GM18505 (cell line): ENCODE results near the gene ZNF280B.
"Not testable (repeated sequence)": the region's sequence is repeated elsewhere in the genome, so short reads cannot be mapped to it uniquely, and the experiment has no call there.

Experiments used
- ATAC-seq: cut with Tn5 transposase; IDR thresholded peaks from one replicate; pipeline ENCODE4 v1.9.1; 2021; ENCODE audit not compliant: unreplicated experiment
- POLR2A ChIP-seq: IDR thresholded peaks from 4 replicates; pipeline ENCODE4 v1.6.1; 2011; ENCODE audit warnings: borderline replicate concordance; ENCODE audit not compliant: insufficient read depth, insufficient read length; ENCODE audit errors: extremely low read depth

ZNF280B gene

DNA sequence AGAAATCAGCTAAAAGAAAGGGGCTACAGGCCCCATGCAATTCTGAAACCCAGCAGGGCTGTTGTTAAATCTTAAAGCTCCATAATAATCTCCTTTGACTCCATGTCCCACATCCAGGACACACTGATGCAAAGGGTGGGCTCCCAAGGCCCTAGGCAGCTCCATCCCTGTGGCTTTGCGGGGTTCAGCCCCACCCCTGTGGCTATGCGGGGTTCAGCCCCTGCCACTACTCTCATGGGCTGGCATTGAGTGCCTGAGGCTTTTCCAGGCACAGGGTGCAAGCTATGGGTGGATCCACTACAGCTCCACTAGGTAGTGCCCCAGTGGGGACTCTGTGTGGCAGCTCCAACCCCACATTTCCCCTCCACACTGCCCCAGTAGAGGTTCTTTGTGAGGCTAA lies 20.2 kb upstream of the ZNF280B start:
- ATAC-seq: no peak
- no peak for TF ChIP-seq POLR2A

DNA sequence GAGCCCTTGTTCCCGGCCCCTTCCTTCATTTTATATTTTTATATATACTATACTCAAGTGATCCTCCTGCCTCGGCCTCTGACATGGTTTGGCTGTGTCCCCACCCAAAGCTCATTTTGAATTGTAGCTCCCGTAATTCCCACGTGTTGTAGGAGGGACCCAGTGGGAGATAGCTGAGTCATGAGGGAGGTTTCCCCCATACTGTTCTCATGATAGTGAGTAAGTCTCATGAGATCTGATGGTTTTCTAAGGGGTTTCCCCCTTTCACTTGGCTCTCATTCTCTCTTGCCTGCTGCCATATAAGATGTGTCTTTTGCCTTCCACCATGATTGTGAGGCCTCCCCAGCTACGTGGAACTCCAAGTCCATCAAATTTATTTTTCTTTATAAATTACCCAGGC lies 18.8 kb upstream of the ZNF280B start:
- TF ChIP-seq POLR2A: no peak
- no peak for ATAC-seq

DNA sequence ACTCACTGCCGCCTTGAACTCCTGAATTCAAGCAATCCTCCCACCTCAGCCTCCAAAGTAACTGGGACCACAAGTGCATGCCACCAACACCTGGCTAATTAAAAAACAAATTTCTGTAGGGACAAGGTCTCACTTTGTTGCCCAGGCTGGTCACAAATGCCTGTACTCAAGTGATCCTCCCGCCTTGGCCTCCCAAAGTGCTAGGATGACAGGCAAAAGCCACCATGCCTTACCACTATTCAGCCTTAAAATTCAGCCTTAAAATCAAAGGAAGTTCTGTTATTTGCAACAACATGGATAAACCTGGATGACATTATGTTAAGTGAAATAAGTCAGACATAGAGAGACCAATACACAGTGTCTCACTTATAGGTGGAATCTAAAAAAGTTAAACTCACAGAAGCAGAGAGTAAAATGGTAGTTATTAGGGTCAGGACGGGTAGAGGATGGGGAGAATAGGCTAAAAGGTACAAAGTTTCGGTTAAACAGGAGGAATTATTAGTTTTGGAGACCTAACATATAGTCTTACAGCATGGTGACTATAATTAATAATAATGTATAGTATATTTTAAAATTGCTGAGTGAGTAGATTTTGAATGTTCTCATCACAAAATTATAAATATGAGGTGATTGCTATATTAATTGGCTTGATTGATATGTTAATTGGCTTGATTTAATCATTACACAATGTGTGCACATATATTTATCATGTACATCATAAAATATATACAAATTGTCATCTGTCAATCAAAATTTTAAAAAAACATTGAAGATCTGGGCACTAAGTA lies 17.8 kb upstream of the ZNF280B start:
- no peak for ATAC-seq
- no peak for TF ChIP-seq POLR2A

DNA sequence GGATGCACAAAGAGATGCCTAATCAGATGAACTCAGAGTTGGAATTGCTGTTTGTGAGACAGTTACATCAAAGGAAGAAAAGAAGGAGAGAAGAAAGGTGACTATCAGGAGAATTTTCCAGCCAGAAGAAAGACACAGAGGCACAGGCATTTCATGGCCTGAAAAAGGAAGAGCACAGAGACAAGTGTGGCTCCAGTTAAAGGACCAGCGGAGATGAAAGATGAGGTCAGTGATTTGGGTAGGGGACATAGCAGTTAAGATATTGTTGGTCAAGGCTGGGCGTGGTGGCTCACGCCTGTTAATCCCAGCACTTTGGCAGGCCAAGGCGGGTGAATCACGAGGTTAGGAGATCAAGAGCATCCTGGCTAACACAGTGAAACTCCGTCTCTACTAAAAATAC lies 15.0 kb upstream of the ZNF280B start:
- ATAC-seq: no peak
- no peak for TF ChIP-seq POLR2A

DNA sequence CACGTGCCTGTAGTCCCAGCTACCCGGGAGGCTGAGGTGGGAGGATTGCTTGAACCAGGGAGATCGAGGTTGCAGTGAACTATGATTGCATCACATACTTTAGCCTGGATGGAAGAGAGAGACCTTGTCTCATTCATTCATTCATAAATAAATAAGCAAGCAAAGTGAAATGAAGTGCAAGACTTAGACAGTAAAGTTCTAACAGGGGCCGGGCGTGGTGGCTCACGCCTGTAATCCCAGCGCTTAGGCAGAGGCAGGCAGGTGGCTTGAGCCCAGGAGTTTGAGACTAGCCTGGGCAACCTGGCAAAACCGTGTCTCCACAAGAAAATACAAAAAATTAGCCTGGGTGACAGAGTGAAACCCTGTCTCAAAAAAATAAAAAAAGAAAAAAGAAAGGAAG lies 13.1 kb upstream of the ZNF280B start:
- no peak for TF ChIP-seq POLR2A
- ATAC-seq: no peak

DNA sequence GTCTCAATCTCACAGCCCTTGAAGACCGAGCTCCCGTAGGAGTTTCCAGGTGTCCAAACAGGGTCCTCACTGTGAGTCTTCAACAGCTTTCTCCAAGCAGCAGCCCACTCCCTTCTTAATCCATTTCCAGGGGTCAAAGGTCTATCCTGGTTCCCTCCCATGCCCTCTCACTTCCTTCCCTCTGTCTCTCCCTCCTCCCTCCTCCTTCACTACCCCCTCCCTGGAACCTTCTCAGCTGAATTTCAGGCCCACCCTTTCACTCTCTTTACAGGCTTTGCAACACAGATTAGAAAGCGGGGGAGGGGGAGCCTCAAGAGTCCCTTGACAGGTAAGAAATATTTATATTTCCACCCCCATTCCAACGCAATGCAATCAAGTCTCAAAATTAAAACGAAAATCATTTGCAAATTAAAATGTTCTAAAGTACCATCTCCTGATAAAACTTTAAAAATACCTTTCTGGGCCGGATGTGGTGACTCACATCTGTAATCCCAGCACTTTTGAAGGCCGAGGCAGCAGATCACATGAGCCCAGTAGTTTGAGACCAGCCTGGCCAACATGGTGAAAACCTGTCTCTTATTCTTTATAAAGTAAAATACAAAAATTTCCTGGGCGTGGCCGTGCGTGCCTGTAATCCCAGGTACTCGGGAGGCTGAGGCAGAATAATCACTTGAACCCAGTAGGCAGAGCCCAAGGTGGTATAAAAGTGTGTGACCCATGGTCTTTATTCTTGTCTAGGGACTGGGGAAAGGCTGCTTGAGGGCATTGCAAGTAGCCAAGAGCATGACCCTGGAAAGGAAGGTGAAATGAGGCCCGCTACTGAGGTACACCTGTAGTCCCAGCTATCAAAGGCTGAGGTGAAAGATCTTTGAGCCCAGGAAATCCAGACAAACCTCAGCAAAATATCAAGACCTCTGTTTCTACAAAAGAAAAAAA lies 12.4 kb upstream of the ZNF280B start:
- ATAC-seq: no peak
- TF ChIP-seq POLR2A: no peak

DNA sequence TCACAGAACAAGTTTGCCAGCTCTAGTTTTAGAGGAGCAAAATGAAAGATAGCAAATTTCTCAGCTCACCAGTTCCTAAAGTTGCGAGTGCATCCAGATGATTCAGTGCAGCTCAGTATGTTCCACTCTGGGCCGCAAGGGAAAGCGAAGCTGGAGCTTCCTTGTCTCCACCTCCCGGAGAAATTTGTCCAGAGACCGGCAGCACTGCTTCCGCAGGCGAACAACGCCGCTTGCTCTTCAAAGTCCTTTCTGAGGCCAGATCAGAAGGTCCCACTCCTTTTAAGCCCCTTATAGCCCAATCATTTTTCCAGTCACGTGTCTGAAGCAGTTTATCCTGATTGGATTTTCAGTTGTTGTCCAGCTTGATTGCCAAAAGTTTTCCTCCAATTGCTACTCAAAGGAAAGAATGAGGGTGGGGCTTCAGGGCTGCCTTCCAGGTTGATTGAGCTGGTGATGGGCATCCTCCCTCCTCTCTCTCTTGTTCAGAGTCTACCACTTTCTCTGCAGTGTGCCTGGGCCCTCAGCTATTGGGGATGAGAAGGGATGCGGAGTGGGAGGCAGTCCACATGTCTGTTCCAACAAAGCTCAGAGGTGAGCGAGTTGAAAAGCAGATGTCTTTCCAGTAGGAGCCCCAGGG lies 11.6 kb upstream of the ZNF280B start, which contains the start of gene ZNF280A:
Gene ZNF280A, minus strand, starts transcription at position 251 of the 637 bp plus-strand sequence. CDS start 4,640 bp downstream, outside the sequence.
- TF ChIP-seq POLR2A: no peak
- no peak for ATAC-seq

DNA sequence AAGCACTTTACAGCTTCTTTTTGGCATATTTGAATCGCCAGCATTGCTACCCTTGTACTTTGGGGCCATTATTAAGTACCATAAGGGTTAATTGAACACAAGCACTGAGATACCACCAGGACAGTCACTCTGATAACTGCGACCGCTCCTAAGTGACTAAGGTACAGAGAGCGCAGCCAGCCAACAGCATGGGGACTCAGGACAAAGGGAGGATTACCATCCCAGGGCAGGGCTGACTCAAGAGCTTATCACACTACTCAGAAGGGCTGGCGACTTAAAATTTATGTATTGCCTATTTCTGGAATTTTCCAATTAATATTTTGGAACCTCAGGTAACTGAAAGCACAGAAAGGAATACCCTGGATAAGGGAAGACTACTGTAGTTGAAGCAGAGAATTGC lies 11.0 kb upstream of the ZNF280B start:
- ATAC-seq: no peak
- TF ChIP-seq POLR2A: no peak

DNA sequence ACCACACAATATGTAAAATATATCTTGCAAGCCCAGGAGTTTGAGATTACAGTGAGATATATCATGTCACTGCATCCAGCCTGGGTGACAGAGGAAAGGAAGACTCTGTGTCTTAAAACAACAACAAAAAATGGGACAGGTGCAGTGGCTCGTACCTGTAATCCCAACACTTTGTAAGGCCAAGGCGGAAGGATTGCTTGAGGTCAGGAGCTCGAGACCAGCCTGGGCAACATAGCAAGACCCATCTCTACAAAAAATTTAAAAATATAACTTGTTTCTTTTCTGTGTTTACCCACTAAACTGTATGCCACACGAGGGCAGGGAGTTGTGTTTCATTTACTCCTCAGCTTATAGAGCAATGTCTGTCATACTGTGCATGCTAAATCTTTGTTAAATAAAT lies 8.4 kb upstream of the ZNF280B start:
- no peak for ATAC-seq
- TF ChIP-seq POLR2A: no peak

DNA sequence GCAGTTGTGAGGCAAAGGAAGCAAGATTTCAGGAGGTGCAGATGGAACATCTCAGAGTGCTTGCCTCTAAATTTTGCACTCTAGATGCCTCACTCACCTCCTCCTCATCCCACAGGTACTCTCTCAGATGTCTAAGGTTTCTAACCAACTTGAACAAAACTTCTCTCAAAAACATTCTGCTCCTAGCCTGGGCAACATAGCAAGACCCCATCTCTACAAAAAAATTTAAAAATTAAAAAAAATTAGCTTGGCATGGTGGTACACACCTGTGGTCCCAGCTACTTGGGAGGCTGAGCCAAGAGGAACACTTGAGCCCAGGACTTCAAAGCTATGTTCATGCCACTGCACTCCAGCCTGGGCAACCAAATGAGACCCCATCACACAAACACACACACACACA lies 7.3 kb upstream of the ZNF280B start:
- no peak for ATAC-seq
- no peak for TF ChIP-seq POLR2A

DNA sequence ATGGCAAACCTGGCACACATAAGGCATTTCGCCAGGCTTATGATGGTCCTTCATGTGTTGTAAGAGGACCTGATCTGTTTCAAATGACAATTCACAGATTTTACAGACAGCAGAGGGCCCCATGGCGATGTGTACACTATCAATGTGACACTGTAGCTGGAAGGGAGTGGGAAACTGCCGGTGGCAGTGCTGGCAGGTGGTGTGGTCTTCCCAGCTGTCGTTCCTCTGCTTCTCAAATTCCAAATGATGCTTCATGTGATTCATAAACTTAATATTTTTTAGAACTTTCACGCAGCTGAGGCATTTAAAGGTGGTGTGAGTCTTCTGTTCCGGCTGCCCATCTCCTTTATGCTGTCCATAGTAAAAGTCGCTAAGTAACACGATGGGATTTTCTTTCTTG lies 5.9 kb upstream of the ZNF280B start:
- ATAC-seq: not testable (repeated sequence)

DNA sequence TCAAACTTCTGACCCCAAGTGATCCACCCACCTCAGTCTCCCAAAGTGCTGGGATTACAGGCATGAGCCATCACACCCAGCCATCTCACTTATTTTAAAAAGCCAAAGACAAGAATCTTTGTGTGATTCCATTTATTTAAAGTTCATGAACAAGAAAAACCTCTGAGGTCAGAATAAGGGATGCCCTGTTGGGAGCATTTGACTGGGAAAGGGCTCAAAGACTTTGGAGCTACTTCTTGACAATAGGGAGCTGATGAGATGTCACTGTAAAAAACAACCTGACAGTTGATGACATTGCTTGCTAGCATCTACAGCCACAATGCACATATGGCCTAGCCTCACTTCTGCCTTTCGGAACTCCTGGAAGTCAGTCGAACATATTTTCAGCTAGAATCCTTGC lies 5.1 kb upstream of the ZNF280B start:
- no peak for TF ChIP-seq POLR2A
- no peak for ATAC-seq

DNA sequence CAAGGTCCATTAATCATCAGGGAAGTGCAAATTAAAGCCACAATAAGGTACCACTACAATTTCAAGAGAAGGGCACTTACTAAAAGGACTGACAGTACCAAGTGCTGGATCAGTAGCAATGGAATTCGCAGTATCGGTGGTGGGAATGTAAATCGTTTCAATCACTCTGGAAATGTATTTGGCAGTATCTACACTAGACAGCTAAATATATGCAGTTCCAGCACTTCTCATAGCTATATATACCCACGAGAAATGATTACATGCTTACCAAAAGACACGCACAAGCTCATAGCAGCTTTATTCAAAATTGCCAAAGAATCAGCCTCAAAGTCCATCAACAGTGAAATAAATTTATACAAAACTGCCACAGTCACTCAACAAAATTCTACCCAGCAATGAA lies 4.4 kb upstream of the ZNF280B start:
- ATAC-seq: no peak
- TF ChIP-seq POLR2A: no peak

DNA sequence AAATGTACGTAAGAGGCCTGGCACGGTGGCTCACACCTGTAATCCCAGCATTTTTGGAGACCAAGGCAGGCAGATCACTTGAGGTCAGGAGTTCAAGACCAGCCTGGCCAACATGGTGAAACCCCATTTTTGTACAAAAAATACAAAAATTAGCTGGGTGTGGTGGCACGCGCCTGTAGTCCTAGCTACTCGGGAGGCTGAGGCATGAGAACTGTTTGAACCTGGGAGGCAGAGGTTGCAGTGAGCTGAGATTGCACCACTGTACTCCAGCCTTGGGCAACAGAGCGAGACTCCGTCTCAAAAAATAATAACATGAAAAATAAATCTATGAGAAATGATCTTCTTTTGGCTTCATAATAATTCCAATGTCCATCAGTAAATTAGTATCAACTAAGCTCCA lies 2.3 kb upstream of the ZNF280B start:
- not testable (repeated sequence) for ATAC-seq

DNA sequence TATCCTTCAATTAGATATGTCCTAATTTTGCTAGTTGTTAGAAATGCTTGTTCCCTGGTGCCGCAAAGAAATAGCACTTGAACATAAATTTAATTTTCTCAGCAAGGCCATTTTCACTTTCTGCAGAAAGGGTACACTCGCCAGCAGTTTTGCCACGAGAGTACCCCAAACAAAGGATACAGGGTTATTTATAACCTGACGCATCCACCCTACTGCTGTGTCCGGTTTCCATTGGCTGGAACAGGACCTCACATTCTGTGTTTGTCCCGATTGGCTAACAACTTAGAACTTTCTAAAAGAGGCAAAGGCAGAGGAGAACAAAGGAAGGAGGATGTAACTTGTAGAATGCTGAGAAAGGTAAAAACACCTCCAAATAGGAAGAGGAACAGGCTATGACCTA lies 1.4 kb upstream of the ZNF280B start:
- not testable (repeated sequence) for ATAC-seq
